ENCODE data around the gene MON1A.

MON1A gene

DNA sequence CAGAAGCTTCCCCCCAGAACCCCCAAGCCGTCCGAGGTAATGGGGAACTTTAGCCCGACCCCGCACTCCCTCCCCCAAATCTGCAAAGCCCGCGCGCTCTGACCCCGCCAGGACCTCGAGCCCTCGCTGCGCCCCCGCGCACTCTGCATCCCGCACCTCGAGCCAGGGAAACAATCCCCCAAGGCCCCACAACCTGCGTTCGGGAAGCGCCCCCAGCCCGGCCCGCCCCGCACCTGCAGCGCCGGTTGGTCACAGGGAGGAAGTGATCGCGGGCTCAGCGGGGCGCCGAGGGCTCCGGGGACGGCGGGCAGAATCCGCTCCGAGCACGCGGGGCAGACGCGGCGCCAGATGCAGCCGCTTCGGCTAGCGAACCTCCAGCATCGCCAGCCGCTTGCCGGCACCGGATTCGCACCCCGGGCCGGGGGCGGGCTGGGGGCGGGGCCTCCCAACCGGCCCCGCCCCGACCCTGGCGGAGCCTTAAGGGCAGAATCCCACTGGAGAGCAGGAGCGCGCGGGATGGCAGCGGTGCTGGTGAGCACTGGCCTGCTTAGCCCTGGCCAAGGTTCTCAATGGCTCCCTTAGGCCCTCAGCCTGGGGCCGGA, 60.0 kb downstream of the MON1A start, which contains the start of gene CAMKV:
Gene CAMKV, minus strand, starts transcription at position 382 of the 602 bp plus-strand sequence. CDS start 7,518 bp downstream, outside the sequence.
- Histone ChIP-seq H3K27me3 (ENCODE audit: control insufficient read depth, insufficient read depth, low read length) (peaks cover 12% of the 10 kb centered on the region; the same call in 1 of the 2 replicates), H3K36me3 (ENCODE audit: control insufficient read depth, insufficient read depth, low read length) (no peaks in the 10 kb centered on the region), H3K9ac (ENCODE audit: low read depth, low read length) (peak within 1 kb of the TSS; percentile 5; the same call in 1 of the 2 replicates), H3K4me3 (ENCODE audit: low read depth, low read length) (peak within 1 kb of the TSS; percentile 75), H3K27ac (ENCODE audit: low read depth, low read length) (peak within 1 kb of the TSS; percentile 61), H3K4me1 (ENCODE audit: control insufficient read depth, insufficient read depth, low read length) (peaks cover 21% of the 10 kb centered on the region), H3K9me3 (ENCODE audit: control insufficient read depth, insufficient read depth, low read length) (no peaks in the 10 kb centered on the region)

DNA sequence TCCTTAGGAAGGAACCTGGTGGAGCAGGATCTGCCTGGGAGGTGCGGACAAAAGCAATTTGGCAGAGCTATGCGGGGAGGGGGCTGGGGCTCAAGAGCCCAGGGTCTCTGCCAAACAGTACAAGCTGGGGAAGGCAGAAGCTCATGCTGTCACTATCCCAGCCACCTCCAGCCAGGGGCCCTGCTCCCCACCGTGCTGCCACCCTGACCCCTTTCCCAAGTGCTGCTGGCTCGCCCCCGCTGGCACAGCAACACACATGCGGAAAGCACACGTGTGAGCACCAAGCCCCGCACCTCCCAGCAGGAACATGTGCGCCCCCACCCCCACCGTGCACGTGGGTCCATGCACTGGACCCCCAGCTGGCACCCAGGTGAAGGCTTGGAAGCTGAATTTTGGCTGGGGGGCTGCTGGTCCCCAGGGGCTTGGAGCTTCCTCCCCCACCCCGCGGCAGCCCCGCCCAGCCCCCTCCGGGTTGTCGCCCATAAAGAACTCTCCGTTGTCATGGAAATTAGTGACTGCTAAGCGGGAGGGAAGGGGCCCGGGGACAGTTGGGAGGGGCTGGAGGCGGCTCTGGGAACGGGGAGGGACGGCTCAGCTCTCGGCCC, 60.6 kb downstream of the MON1A start:
- Histone ChIP-seq H3K9ac (ENCODE audit: low read depth, low read length) (peak overlapping the region; percentile 5; the same call in 1 of the 2 replicates), H3K4me1 (ENCODE audit: control insufficient read depth, insufficient read depth, low read length) (peaks cover 23% of the 10 kb centered on the region), H3K36me3 (ENCODE audit: control insufficient read depth, insufficient read depth, low read length) (no peaks in the 10 kb centered on the region), H3K27me3 (ENCODE audit: control insufficient read depth, insufficient read depth, low read length) (peaks cover 12% of the 10 kb centered on the region; the same call in 1 of the 2 replicates), H3K9me3 (ENCODE audit: control insufficient read depth, insufficient read depth, low read length) (no peaks in the 10 kb centered on the region), H3K27ac (ENCODE audit: low read depth, low read length) (peak overlapping the region; percentile 61), H3K4me3 (ENCODE audit: low read depth, low read length) (peak overlapping the region; percentile 75)

DNA sequence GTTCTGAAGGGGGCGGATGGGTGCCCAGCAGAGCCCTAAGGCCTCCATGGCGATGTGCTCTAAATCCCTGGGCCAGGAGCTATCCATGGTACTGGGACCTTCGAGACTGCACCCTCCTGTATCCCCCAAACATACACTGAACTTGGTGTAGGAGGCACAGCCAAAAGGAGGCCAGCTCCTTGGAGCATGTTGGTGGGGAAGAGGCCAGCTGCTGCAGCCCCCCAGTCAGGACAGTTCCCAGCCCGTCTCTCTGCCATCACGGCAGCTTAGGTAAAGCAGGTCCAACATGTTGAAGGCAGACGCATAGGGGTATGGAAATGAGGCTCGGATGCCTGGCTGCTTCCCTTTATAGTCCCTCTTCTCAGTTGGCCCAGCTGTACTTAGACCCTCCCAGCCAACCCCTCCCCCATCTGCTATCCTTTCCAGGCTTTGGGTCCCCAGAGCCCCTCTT, 61.7 kb downstream of the MON1A start:
- Histone ChIP-seq H3K36me3 (ENCODE audit: control insufficient read depth, insufficient read depth, low read length) (no peaks in the 10 kb centered on the region), H3K27me3 (ENCODE audit: control insufficient read depth, insufficient read depth, low read length) (peaks cover 12% of the 10 kb centered on the region; the same call in 1 of the 2 replicates), H3K9me3 (ENCODE audit: control insufficient read depth, insufficient read depth, low read length) (no peaks in the 10 kb centered on the region), H3K27ac (ENCODE audit: low read depth, low read length) (no peak overlapping the region), H3K9ac (ENCODE audit: low read depth, low read length) (no peak overlapping the region), H3K4me3 (ENCODE audit: low read depth, low read length) (peak overlapping the region; percentile 75), H3K4me1 (ENCODE audit: control insufficient read depth, insufficient read depth, low read length) (peaks cover 23% of the 10 kb centered on the region)

DNA sequence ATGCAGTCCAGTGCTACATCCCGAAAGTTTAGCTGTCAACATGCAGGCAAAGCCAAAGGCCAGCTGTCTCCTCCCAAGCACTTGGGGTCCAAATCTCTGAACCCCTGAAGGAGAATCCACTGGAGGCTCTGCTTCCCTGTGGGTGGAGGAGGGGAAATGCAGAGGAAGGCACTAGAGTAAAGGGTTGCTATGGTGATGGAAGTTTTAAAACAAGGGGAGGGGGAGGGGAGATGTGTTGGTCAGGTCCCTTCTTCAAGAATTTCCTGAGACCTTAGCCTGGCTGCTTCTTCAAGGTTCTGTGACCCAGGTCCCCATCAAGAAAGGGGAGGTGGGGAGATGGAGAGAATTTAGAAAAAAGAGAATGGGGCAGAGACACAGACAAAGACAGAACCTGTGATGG, 62.2 kb downstream of the MON1A start:
- Histone ChIP-seq H3K9me3 (ENCODE audit: control insufficient read depth, insufficient read depth, low read length) (no peaks in the 10 kb centered on the region), H3K9ac (ENCODE audit: low read depth, low read length) (no peak overlapping the region), H3K4me1 (ENCODE audit: control insufficient read depth, insufficient read depth, low read length) (peaks cover 23% of the 10 kb centered on the region), H3K27ac (ENCODE audit: low read depth, low read length) (no peak overlapping the region), H3K4me3 (ENCODE audit: low read depth, low read length) (no peak overlapping the region), H3K36me3 (ENCODE audit: control insufficient read depth, insufficient read depth, low read length) (no peaks in the 10 kb centered on the region), H3K27me3 (ENCODE audit: control insufficient read depth, insufficient read depth, low read length) (peaks cover 12% of the 10 kb centered on the region; the same call in 1 of the 2 replicates)

DNA sequence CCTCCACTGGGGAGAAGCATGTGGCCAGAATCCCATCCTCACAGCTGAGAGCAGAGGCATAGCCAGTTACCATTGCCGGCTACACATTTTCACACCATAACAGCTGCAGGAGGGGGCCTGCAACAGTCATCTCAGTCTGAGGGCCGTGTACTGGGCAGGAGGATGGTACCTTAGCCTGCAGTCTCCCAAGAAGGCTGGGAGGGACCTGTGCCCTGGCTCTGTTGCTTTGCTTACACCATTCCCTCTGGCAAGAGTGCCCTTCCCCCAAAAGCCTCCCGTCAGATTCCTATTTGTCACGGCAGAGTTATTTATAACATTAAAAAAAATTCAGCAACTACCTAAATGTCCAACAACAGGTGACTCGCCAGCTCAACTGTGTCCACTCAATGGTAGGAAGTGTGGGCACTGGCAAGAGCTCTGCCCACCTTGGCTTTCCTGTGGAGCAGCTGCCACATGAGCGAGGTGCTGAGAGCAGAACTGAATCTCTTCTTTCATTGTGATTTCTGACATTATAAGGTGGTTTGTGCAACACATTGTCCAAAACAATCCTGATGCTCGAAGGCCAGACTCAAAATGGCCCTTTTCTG, 64.3 kb downstream of the MON1A start:
- H3K27ac ChIP-seq (ENCODE audit: low read depth, low read length): no peak overlapping the region
- H3K27me3 ChIP-seq (ENCODE audit: control insufficient read depth, insufficient read depth, low read length): no peaks in the 10 kb centered on the region
- no peak overlapping the region for H3K4me3 ChIP-seq (ENCODE audit: low read depth, low read length)
- no peak overlapping the region for H3K9ac ChIP-seq (ENCODE audit: low read depth, low read length)
- peaks cover 22% of the 10 kb centered on the region for H3K4me1 ChIP-seq (ENCODE audit: control insufficient read depth, insufficient read depth, low read length)
- H3K9me3 ChIP-seq (ENCODE audit: control insufficient read depth, insufficient read depth, low read length): no peaks in the 10 kb centered on the region
- peaks cover 10% of the 10 kb centered on the region for H3K36me3 ChIP-seq (ENCODE audit: control insufficient read depth, insufficient read depth, low read length)

DNA sequence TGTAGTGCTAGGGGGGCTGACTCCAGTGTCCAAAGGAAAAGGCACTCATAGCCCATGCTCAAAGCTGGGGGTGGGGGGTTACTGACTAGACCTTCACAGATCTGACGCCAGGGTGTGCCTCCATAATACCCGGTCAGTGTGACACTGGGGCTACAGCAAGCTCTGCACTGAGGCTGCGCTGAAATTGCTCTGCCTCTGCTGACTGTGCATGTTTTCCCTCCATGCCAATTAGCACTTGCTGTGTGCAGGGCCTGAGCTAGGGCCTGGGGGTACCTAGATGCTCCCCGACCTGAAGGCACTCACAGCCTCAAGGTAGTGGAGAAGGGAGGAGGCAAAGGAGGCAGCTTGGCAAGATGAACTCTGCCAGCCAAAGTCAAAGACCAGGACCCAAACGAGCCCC, 65.1 kb downstream of the MON1A start:
- no peak overlapping the region for H3K9ac ChIP-seq (ENCODE audit: low read depth, low read length)
- H3K27me3 ChIP-seq (ENCODE audit: control insufficient read depth, insufficient read depth, low read length): no peaks in the 10 kb centered on the region
- no peaks in the 10 kb centered on the region for H3K9me3 ChIP-seq (ENCODE audit: control insufficient read depth, insufficient read depth, low read length)
- no peak overlapping the region for H3K4me3 ChIP-seq (ENCODE audit: low read depth, low read length)
- H3K4me1 ChIP-seq (ENCODE audit: control insufficient read depth, insufficient read depth, low read length): peaks cover 18% of the 10 kb centered on the region
- no peak overlapping the region for H3K27ac ChIP-seq (ENCODE audit: low read depth, low read length)
- H3K36me3 ChIP-seq (ENCODE audit: control insufficient read depth, insufficient read depth, low read length): peaks cover 18% of the 10 kb centered on the region

DNA sequence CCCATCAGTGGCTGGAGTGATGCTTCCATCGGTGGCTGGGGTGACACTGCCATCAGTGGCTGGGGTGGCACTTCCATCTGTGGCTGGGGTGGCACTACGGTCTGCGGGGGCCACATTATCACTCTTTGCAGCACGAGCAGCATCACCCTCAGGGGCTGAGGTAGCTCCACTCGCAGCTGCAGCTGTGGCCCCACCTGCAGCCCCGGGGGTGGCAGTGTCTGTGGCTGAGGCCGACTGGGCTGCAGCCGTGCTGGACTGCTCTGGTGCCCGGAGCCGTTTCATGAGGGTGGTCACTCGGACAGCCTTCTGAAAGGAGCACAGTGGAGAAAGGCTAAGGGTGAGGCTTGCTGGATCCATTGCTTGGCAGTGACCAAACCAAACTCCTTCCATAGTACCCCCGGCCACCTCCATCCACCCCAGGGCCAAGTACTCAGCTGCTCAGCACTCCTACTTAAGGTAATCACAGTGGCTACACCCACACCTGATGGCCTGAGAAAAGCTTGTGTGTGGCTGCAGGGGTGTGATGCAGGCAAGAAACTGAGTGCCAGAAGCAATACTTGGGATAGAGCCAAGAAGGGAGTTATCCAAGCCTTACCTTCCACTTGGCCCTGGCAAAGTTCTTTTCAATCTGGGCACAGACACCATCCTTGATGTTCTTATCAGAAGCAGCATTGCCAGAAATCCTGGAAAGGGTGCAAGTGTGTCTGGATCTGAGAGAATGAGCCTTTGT, 69.9 kb downstream of the MON1A start:
- Histone ChIP-seq H3K36me3 (ENCODE audit: control insufficient read depth, insufficient read depth, low read length) (peaks cover 30% of the 10 kb centered on the region), H3K9ac (ENCODE audit: low read depth, low read length) (no peak overlapping the region), H3K4me1 (ENCODE audit: control insufficient read depth, insufficient read depth, low read length) (peaks cover 7% of the 10 kb centered on the region; the same call in 1 of the 2 replicates), H3K9me3 (ENCODE audit: control insufficient read depth, insufficient read depth, low read length) (no peaks in the 10 kb centered on the region), H3K27me3 (ENCODE audit: control insufficient read depth, insufficient read depth, low read length) (no peaks in the 10 kb centered on the region), H3K4me3 (ENCODE audit: low read depth, low read length) (no peak overlapping the region), H3K27ac (ENCODE audit: low read depth, low read length) (no peak overlapping the region)
